HG02678 (cell line): ENCODE results near the gene TIMM17A.

Experiments used
- ATAC-seq: cut with Tn5 transposase; IDR thresholded peaks from one replicate; pipeline ENCODE4 v1.9.1; 2021; ENCODE audit warnings: mild to moderate bottlenecking, moderate library complexity; ENCODE audit not compliant: unreplicated experiment

The TIMM17A gene

DNA sequence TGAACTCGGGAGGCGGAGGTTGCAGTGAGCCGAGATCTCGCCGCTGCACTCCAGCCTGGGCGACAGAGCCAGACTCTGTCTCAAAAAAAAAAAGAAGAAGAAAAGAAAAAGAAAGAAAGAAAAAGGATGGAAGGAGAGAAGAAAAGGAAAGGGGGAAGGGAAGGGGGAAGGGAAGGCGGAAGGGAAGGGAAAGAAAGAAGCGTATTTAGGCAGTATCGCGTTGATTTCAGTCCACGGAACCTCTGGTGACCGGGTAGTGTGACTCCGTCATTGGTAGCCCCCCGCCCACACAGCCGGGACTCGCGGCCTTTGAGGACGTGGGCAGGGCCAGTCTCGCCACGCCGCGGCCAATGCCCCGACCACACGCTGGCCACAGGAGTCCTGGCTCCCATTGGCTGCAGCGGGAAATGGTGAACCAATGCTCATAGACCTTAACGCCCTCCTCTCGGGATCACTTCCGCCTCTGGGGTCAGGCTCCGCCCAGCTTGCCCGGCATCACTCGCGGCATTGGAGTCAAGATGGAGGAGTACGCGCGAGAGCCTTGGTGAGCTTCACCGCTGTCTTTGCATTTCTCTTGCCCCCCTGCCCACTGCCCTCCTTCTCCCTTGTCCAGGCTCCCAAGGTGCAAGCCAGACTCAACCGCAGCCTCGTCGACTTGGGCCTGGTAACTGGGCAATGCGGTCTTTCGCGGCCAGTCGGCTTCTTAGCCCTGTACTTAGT, at the start of gene TIMM17A:
Gene TIMM17A, plus strand, starts transcription at position 495 of the 720 bp plus-strand sequence. Its CDS starts 24 bp downstream, at position 519.
- peak; percentile 100 for ATAC-seq

DNA sequence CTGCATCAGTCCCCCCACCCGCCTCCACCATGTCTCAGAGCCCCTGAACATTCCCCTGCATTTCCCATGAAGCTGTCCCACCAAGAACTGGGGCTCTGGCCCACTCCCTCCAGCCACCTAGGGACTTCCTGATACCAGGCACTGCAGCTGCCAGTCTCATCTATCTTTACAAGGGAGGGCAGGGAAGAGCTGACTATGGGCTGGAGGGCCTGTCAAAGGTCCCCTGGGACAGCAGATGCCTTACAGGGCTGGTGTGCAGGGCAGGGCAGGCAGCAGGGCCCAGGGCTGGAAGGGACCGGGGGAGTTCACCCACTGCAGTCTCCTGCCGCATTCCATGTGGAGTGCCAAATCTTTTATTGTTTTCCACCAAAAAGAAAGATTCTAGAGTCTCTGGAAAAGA, 49.0 kb upstream of the TIMM17A start:
- ATAC-seq: no peak

DNA sequence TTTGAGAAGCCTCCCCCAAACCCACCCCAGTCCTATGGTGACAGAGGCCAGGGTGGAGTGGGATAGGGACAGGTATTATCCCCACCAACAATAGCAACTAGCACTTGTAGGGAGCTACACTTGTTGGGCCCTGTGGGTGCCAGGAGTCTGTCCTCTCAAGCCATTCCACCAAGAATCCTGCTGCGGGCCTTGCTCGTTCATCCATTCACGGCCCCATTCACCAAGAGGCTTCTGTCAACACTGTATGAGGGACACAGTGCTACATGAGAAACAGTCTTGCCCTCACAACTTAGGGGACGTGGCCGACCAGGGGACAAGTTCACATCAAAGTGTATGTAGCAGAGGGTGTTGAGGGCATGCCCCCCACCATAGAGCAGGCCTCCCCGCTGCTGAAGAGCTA, 47.7 kb upstream of the TIMM17A start:
- no peak for ATAC-seq

DNA sequence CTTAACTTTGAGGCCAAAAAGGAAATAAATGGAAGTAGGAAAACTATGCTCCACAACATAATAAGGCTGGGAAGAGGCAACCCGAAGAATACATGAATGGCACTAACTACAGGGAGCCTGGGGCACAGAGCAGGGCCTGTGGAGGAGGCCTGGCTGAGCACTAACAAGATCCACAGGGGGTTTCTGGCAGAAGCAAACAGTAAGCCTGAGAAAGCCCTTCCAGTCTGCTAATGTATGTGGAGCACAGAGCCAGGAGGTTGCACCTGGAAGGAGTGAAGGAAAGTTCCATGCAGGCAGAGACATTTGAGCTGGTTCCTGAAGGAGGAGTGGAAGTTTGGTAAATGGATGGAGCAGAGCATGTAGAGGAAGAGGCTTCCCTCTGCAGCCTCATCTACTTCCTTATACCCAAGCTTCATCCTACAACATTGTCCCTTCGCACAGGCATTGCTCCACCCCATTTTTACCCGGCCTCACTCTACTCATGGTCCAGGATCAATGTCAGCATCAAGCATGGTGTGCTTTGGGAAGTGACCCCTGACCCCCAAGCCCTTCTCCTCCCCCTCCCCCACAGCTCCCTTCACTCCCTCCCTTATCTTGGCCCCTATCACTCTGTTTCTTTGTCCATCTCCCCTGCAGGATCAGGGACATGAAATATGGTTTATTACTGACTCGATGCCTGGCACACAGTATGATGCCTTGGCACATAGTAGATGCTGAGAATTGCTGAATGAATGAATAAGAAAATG, 43.3 kb upstream of the TIMM17A start:
- ATAC-seq: no peak

DNA sequence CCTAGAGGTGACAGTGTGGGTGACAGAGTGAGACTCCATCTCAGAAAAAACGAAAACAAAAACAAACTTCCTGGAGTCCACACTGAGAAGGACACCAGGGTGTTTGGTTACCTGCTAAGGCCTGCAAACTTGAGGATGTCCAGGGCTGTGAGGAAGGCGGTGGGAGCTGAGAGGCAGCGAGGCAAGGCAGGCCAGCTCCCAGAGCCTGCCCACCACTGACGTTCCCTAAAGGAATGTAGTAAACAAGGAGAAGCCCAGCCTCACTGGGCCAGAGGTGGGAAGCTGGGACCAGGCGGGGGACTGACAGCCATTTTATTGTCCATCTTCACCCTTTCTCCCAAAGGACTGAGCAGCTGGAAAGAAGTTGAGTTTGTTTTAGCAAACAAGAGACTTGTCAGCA, 42.5 kb upstream of the TIMM17A start:
- no peak for ATAC-seq

DNA sequence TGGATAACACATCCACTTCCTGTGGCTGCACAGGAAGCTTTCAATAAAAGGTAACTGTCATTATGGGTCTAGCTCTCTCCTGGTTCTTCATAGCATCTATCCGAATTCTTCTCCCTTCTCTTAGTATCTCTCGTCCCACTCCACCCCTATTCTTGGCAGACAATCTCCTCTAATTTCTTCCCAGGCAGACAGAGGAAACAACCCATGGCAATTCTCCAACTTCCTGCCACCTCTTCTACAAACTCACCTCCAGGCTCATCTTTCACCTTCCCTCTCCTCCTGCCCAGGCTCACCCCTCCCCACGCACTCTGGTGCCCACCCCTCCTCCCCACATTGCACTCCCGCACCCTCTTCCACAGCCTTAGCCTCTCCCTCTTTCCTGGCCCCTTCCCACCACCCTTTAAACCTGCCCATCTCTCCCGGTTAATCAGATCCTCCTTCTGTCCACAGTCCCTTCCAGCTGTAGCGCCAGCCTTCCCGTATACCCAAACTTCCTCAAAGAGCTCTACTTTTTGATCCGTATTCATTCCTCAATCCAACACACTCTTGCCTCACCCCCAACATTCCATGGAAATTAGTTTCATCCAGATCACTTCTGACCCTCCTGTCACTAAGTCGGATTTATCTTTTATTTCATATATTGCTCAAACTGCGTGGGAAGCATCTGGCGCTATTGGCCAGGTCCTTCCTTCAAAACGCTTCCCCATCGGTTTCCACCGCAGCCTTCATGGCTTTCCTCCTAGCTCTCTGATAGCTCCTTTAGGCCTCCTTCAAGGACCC, 40.7 kb upstream of the TIMM17A start:
- no peak for ATAC-seq

DNA sequence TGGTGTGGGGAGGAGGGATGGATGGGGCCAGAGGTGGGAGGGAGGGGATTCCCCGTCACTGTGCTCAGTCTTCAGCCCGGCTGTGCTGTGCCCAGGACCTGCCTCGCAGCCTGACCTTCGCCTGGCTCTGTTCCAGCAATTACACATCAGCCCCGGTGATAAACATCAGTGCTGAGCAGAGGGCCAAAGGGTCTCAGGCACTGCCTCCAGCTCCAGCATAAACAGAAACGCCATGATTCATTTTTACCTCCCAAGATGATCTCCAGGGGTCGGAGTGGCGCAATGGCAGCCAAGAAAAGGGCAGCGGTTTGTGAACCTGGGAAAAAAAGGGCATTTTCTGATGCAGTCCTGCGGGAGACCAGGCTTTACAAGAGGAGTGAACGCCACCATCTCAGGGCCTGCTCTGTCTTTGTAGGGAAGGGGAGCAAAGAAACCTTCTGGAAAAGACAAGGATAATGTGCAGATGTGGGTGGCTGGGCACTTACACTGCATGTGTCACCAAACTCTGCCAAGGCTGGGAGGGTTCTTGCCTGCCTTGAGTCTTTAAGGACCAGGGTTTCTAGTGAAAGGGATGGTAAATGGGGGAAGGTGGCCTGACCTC, 38.6 kb upstream of the TIMM17A start:
- ATAC-seq: no peak

DNA sequence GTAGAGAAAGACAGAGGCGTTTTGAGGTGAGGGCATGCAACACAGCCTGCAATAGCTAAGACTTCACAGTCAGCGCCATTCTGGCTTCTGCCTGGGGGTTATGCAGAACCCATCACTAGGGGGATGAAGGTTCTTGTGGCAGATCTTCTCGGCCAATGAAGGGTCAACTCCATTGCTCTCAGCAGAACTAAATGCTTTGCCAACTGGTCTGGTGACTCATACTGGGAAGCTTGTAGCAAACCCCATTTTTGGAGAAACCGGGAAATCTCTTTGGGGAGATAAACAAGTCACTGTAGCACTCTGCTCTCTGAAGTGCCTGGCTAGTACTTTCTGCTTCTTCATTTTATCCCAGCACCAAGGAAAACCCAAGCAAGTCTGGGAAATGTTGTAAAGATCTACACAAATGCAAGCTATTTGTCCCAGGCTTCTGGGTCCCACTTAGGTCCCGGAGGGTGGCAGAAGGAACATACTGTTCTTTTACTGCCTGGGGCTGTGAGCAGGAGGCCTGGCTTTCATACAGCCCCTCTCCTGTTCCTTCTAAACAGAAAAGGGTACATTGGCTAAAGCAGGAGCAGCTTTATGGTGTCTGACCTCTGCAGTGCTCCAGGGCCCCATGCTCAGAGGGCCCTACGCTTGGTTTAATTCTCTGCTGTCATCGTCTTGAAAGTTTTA, 37.8 kb upstream of the TIMM17A start:
- ATAC-seq: no peak

DNA sequence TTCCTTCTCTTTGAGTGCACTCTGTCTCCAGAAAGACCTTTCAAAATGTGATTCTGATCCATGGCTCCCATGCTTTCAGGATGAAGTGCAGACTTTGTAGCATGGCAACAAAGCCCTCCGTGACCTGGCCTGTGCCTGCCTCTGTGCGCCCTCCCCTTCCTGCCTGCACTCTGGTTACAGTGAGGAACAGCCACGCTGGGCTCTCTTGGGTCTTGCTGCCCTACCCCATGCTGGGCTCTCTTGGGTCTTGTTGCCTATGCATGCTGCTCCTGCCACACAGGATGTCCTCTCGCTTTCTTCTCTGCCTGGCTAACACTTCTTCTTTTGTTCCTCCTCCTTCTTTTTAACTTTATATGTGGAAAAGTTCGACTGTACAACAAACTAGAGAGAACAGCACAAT, 37.0 kb upstream of the TIMM17A start:
- ATAC-seq: no peak

DNA sequence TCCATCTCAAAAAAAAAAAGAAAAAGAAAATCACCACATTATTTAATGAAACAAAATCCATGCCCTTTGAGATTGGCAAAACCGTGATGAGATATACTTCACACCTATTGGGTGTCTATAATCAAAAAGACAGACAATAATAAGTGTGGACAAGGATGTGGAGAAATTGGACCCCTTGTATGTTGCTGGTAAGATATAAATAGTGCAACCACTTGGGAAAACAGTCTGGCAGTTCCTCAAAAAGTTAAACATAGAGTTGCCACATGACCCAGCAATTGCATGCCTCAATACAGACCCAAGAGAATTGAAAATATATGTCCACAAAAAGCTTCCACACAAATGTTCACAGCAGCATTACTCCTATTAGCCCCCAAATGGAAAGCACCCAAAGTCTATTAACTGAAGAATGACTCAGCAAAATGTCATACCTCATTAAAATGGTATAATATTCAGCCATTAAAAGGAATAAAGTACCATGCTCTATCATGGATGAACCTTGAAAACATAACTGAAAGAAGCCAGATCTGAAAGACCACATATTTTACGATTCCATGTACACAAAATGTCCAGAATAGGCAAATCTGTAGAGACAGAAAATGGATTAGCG, 33.2 kb upstream of the TIMM17A start:
- no peak for ATAC-seq

DNA sequence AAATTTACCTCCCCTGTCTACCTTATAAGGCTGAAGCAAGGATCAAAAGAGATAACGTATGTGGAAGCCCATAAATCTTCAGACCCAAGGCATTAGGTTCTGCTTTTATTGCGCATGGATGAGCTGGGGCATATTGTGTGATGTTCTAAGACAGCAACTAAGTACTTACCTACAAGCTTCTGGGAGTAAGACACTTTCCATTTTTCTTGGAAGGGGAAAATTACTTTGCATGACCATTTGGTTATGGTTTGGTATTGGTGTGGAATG, 30.1 kb upstream of the TIMM17A start:
- ATAC-seq: no peak

DNA sequence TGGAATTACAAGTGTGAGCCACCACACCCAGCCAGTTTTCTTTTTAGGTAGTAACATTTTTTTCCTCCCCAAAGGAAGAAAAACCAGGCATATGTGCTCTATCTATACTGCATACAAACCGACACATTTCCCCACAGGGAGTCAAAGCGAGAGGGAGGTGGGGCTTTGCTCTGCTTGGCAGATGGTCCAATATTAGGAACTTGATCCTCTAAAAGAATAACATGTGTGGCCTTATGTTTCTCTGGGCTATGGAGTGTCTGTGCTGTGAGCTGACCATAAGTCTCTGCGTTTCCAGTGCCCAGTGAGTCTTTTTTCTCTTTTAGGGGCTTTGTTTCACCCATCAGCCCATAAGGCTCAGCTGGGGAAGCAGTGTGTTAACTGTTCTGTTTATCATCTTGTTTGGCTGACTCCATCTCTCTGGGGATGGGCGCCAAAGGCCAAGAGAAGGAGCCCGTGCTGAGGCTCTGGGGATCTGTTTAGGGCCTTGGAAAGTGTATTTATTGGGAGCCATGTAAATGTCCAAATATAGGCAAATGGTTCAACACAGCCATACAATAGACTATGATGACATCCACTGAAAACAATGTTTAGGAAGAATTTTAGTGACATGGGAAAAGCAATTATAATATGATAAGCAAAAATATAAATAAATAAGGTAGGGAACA, 29.2 kb upstream of the TIMM17A start:
- ATAC-seq: no peak

DNA sequence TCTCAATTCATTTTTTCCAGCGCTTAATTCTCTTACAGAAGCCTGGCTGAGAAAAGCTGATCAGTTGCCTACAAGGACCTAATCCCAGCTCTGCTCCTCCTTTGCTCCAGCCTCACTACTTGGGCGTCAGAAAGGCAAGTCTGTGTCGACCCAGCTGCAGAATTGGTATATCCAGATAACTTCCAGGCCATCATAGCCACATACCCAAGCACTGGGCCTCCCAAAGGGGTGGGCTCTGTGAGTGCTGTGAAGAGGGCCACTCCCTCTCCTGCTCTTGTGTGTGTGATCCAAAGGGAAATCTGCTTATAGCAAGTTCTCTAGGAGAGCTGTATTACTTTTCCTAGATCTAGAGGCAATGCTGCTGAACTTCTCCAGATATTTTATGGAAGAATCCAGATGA, 27.0 kb upstream of the TIMM17A start:
- ATAC-seq: no peak

DNA sequence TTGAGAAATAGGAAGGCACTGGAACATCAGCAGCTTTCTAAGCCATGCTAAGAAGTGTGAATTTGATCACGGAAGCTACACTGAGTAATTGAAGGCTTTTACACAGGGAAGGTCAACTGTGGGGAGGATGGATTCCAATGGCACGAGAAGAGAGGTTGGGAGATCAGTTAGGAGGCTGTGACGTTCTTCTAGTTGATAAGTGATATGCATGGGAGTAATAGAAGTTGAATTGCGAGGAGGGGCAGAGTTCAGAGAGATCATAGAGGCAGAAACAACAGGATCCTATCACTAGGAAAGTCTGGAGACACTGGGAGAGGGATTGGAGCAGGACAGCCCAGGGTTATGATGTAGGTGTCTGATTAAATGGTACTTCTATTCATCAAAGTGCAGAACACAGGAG, 25.2 kb upstream of the TIMM17A start:
- no peak for ATAC-seq

DNA sequence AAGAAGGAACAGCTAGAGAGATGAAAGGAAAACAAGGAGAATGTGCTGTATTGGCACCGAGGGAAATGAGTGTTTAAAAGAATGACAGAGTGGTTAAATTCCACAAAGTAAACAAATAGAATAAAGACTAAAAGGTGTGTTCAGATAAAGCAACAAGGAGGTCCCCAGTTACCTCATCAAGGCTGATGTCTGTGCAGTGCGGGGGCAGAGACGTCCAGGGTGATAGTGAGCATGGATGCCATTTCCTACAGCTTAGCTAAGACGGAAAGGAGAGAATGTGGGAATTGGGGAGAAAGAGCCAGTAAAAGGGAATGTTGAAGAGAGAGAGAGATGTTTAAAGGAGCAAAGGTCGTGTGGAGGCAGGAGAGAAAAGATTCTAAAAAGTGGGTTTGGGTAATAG, 24.5 kb upstream of the TIMM17A start:
- no peak for ATAC-seq

DNA sequence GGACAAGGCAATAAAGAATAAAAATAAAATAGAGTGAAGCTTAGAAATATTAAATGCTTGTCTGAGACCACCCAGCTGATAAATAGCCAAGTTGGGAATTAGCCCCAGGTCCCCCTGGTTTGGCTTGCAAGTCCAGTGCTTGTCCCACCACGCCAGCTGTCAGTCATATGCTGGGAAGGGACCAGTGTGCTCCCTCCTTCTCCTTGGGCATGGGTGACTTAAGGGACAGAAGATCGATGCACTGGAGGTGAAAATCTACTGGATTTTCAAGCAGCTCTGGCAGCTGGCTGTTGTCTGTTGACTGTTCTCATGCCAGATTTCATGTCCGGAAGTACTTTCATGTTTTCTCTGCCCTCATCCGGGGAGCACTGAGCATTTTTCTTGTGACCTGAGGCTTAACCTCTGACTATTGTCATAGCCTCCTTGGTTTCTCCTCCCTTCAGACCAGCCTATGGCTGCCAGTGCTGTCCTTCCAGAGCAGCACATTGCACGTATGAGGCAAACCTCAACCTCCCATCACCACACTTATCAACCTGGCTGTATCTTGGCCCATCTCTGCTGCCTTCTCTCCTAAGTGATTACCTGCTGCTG, 21.4 kb upstream of the TIMM17A start:
- no peak for ATAC-seq

DNA sequence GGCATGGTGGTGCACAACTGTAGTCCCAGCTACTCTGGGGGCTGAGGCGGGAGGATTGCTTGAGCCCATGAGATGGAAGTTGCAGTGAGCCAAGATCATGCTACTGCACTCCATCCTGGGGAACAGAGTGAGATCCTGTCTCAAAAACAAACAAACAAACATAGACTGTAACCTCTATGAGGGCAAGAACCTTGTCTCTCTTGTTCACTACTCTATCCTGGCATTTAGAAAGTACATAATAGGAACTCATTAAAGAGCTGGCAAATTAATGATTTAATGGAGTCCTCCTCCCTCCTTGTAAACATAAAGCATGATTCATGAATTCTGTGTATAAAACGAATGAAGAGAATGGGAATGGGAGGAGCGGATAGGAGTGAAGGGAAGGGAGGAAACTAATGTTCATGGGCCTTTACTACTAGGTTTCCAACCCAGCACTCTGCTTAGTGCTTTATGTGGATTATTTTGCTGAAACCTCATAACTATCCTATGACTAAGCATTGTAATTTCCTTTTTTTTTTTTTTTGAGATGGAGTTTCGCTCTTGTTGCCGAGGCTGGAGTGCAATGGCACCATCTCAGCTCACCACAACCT, 17.6 kb upstream of the TIMM17A start:
- ATAC-seq: no peak

DNA sequence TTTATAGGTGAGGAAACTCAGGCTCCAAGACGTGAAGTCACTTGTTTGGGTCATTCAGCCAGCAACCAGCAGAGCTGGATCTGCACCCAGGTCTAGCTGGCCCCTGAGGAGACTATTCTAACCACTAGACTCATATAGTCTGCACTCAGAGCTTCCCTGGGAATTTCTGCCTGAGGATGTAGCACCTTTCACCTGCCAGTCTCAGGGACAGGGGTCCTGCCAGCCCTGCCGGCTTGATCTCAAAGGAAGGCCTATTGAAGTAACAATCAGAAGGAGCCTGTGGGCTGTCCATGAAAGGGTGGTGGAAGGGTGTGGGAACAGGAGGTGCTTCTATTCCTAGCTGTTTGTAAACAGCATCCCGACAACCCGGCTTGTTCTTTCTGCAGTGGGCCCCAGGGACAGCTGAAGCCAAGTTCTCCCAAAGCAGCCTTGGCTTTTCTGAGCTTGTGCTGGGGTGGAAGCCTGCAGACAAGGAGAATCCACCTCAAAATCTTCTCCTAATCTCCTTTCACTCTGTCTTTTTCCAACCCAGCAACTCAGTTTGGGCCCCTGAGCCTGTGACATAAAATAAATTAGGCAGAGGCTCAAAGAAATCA, 16.8 kb upstream of the TIMM17A start:
- ATAC-seq: no peak

DNA sequence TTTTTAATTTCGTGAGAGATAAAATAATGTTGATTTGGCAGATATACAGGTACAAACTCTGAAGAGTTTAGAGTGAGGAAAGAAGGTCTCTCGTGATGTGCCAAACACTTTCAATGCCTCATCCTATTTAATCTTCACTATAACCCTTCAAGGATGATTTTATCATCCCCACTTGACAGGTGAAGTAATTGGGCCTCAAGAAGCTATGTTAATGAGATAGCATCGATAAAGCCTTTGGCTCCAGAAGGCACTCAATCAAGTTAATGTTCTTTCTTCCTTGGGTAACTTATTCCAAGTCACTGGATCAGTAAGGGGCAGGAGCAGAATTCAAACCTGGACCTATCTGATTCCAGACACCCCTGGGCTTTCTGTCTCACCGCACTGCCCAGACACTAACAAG, 16.2 kb upstream of the TIMM17A start:
- no peak for ATAC-seq
